ENCODE measurements around the gene FCGR2B.
"Not testable (repeated sequence)": the region's sequence is repeated elsewhere in the genome, so short reads cannot be mapped to it uniquely, and the experiment has no call there.

FCGR2B gene

GRCh38 chr1:161706482-161707347, 43.8 kb downstream of the FCGR2B start, which contains the start of gene FCRLA:
Gene FCRLA (plus strand): TSS chr1:161707229. CDS start chr1:161707265, 36 bp downstream.
- no peak for DNase-seq

DNA sequence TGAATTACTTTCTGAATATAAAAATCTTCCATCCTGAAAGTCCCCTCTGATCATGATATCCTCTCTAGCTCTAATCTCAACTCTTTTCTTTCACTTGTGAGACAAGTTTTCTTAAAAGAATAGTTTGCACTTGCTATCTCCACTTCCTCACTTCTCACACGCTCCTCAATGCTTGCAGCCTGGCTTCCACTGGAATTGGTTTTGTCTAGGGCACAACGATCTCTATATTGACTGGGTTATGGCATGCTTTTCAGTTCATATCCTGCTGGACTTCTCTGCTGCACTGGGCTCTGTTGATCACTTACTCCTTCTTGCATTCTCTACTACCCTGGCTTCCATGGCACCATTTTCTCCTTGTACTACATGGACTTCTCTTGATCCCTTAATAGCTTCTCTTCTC, 44.6 kb downstream of the FCGR2B start:
- no peak for DNase-seq

DNA sequence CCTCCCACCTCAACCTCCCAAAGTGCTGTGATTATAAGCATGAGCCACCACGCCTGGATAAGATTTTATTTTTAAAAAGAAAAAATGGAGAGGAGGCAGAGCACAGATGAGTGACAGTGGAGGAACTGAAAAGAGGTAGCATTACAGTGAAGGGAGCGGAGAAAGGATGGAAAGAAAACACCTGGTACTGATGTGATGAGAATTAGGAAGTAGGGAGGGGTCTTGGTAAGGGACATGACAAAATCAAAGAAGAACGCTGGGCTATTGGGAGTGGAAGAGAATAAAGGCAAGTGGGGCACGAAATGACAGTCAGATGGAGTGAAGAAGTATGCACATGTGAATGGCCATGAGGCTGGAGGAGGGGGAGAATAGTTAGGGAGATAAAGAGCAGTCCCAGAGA, 46.4 kb downstream of the FCGR2B start:
- DNase-seq = no peak

DNA sequence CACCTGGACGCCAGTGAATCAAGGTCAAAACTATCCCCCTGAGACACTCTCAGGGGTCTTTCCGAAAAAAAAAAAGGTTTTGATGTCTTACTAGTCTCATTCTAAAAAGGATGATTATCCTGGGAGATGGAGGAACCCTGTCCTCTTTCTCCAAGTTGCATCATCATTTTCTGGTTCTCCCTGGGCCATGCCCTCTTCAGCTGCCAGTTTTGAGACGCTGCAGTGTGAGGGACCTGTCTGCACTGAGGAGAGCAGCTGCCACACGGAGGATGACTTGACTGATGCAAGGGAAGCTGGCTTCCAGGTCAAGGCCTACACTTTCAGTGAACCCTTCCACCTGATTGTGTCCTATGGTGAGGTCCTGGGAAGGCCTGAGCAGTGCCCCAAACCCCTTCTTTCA, 47.6 kb downstream of the FCGR2B start:
- DNase-seq = no peak

- no peak for DNase-seq
Measured at GRCh38 chr1:161718559-161719324, 55.8 kb downstream of the FCGR2B start.

DNA sequence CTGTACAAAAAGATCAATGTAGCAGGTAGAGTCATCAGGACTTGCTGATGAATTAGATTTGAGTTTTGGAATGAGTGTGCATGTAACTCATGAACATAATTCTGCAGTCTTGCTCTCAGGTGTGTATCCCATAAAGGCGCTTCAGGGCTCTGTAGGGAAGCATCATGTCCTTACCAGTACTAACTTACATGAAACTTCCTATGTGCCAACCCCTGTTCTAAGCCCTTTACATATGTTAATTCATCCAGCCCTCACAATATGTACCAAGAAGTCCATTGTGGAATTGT, 56.3 kb downstream of the FCGR2B start:
- DNase-seq = peak; percentile 15

DNA sequence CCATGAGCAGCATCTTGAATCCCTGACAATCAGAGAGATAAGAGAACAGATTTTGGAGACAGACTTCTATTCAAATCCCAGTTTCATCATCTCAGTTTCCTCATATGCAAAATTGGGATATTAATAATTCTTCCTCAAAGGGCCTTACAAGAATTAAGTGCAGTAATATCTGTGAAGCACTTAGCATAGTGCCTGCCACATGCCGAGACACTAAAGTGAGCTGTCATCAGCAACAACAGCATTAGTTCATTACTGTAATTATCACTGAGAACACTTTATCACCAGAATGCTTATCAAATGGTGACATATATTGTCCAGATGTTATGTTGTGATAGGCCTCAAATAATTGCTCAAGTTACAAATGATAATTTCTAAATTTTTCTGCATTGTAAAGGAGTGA, 57.5 kb downstream of the FCGR2B start:
- DNase-seq = no peak

- no peak for DNase-seq
Measured at GRCh38 chr1:161720956-161721737, 58.2 kb downstream of the FCGR2B start, which contains the start of gene FCRLB. Gene FCRLB (plus strand): TSS chr1:161721544. CDS start chr1:161722673, 1,129 bp downstream.

DNA sequence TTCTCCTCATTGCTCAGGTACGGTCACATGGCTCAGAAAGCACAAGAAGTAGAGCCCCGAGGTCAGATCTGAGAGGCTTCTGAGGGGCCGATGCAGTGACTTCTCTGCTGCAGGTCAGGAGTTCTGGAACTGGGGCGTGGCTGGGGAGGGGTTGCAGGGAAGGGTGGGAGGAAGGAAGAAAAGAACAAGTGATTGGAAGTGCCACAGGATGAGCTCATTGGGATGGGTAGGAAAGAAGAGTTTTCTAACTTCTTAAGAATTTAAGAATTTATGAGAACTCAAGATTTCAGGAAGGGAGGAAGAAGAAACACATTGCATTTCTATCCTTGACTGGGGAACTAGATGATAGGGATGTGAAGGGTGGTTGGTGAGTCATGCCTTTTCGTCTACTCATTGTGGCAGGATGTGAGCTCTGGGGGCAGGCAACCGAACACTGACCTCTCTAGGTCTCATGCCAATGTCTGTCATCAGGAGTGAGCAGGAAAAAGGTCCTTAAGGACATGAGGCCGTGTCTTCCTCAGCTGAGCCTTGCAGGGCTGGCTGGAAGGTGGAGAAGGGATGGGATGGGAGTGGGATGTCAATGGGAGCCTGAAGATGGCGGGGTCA, 58.9 kb downstream of the FCGR2B start:
- DNase-seq = peak; percentile 39

DNA sequence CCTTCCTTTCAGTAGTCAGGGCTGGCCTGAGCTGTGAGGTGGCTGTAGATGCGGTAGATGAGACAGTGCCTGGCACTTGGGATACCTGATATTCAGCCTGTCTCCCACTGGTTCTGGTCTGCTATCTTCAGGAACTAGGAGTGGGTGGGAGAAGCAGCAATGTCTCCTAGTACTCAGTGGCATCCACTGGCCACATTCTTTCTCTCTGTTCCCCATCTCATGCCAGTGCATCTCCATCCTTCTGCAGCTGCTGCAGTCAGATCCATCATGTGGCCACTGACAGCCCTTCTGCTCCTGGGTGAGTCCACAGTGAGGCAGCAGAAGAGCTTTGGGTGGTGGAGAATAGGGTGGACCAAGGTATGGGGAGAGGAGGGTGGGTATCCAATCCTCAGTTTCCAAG, 59.5 kb downstream of the FCGR2B start:
- no peak for DNase-seq

- DNase-seq = no peak
Measured at GRCh38 chr1:161723459-161724141, 60.7 kb downstream of the FCGR2B start.

DNA sequence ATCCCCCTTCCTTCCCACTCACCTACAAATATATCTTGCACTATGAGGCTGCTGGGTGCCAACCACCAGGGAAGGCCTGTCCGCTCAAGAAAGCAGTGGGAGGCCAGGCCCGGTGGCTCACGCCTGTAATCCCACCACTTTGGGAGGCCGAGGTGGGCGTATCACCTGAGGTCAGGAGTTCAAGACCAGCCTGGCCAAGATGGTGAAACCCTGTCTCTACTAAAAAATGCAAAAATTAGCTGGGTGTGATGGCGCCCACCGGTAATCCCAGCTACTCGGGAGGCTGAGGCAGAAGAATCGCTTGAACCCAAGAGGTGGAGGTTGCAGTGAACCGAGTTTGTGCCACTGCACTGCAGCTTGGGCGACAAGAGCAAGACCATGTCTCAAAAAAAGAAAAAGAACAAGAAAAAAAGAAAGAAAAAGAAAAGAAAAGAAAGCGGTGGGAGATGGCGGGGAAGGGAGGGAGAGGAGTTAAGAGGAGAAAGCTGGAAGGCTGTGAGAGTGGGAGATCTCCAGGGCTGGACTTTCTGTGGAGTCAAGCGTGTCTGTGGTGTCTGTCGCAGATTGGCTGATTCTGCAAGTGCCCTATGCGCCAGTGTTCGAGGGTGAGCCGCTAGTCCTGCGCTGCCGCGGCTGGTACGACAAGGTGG, 62.4 kb downstream of the FCGR2B start:
- DNase-seq = not testable (repeated sequence)

GRCh38 chr1:161725908-161726472, 63.0 kb downstream of the FCGR2B start:
- peak; percentile 18 for DNase-seq

- DNase-seq = peak; percentile 72
Measured at GRCh38 chr1:161726473-161727255, 63.7 kb downstream of the FCGR2B start.

- DNase-seq = peak; percentile 70
Measured at GRCh38 chr1:161727256-161727924, 64.4 kb downstream of the FCGR2B start.

All from activated CD4-positive, alpha-beta T cell treated with anti-CD3 and anti-CD28 coated beads, Interleukin-2, amount 50 U/mL, for 16 hours (primary cell).